Caco-2 (cell line): Measurements from ENCODE around the gene FLYWCH2. TPM values are rescaled to one million over a fixed set of nuclear protein-coding genes. Genes with fewer than 3 reads are reported as not detected.

Experiments
- BruUV-seq: library from RNA; stranded (reverse); fragments of 400-500 nt; replicated peaks from 2 replicates; lab custom pipeline; 2021; lab: Mats Ljungman, UMichigan
- CTCF ChIA-PET: fragments of 300-600 bp; sonication (Branson Sonifier 250); formaldehyde crosslinking; loops from one replicate; lab custom pipeline; 2022; ENCODE audit warnings: antibody characterized with exemption; lab: Charles Lee
- POLR2A ChIA-PET: fragments of 300-600 bp; sonication (Branson Sonifier 250); formaldehyde crosslinking; loops from one replicate; lab custom pipeline; 2022; ENCODE audit warnings: antibody characterized with exemption; lab: Charles Lee
- DNase-seq, 2 experiments: peaks; one replicate each; pipeline versions ENCODE4 v3.0.0 to v3.0.0-alpha.2; 2020 to 2022
- H3K27me3 ChIP-seq: replicated peaks from 2 replicates; pipeline ENCODE4 v1.6.0; 2011; ENCODE audit warnings: low read length; ENCODE audit not compliant: control insufficient read depth, insufficient read depth
- H3K36me3 ChIP-seq: 2 replicates; pipeline ENCODE4 v1.5.1; 2011; ENCODE audit warnings: low read length; ENCODE audit not compliant: control insufficient read depth, insufficient read depth
- H3K4me1 ChIP-seq: fragments of 250-450 bp; sonication (Bioruptor Pico); 2 replicates; pipeline ENCODE4 v1.5.1; 2020; ENCODE audit warnings: mild to moderate bottlenecking
- H3K4me3 ChIP-seq: 2 replicates; pipeline ENCODE4 v1.5.1; 2011; ENCODE audit warnings: low read depth, mild to moderate bottlenecking, control low read depth, low read length
- H3K9me3 ChIP-seq: fragments of 250-450 bp; sonication (Bioruptor Pico); 2 replicates; pipeline ENCODE4 v1.5.1; 2020; ENCODE audit warnings: mild to moderate bottlenecking, moderate library complexity
- H3K27ac Mint-ChIP-seq: one replicate; pipeline ENCODE4 v1.8.0; 2022; ENCODE audit warnings: mixed read lengths; ENCODE audit not compliant: unreplicated experiment
- H3K27me3 Mint-ChIP-seq: one replicate; pipeline ENCODE4 v1.8.0; 2022; ENCODE audit warnings: mixed read lengths; ENCODE audit not compliant: insufficient read depth, unreplicated experiment
- H3K36me3 Mint-ChIP-seq: one replicate; pipeline ENCODE4 v1.8.0; 2022; ENCODE audit warnings: mild to moderate bottlenecking, mixed read lengths; ENCODE audit not compliant: insufficient read depth, unreplicated experiment
- H3K4me1 Mint-ChIP-seq: one replicate; pipeline ENCODE4 v1.8.0; 2022; ENCODE audit warnings: low read depth, mixed read lengths; ENCODE audit not compliant: unreplicated experiment
- H3K4me3 Mint-ChIP-seq: one replicate; pipeline ENCODE4 v1.8.0; 2022; ENCODE audit warnings: mild to moderate bottlenecking, moderate library complexity, mixed read lengths; ENCODE audit not compliant: unreplicated experiment
- H3K9me3 Mint-ChIP-seq: one replicate; pipeline ENCODE4 v1.8.0; 2022; ENCODE audit warnings: mixed read lengths; ENCODE audit not compliant: unreplicated experiment
- CTCF ChIP-seq, 2 experiments: fragments of 200-600 bp in 1 of 2; IDR thresholded peaks; 1 replicate in 1 of 2; 2 replicates in 1 of 2; pipeline versions ENCODE4 v1.5.1 to v1.8.0; 2011 to 2022; ENCODE audit warnings: antibody characterized with exemption in 1 of 2, control low read depth in 1 of 2, inconsistent platforms in 1 of 2, low read depth in 1 of 2, low read length in 1 of 2, mild to moderate bottlenecking in 1 of 2, moderate library complexity in 1 of 2; ENCODE audit not compliant: insufficient read depth in 1 of 2, severe bottlenecking in 1 of 2, unreplicated experiment in 1 of 2
- intact Hi-C: fragments of 100-400 bp; cut with micrococcal nuclease; formaldehyde crosslinking; loops from one replicate; pipeline ENCODE4 v1.10.0; 2022; ENCODE audit not compliant: unreplicated experiment
- total RNA-seq: library from RNA; stranded (reverse); gene quantifications from 2 replicates; pipeline ENCODE4 v1.2.3, GENCODE V29; 2022

Gene FLYWCH2
- total RNA-seq, 1 experiment from 2014 or later = 28.7 TPM

- intact Hi-C loops = no loop called here
- no peaks in the 10 kb centered on the region for H3K4me1 Mint-ChIP-seq
- BruUV-seq = no TSS peak
- Histone ChIP-seq H3K4me3 (no peak overlapping the region), H3K9me3 (no peaks in the 10 kb centered on the region), H3K4me1 (no peaks in the 10 kb centered on the region), H3K36me3 (no peaks in the 10 kb centered on the region; the same call in 1 of the 2 replicates), H3K27me3 (no peaks in the 10 kb centered on the region)
- no peak for DNase-seq
- peaks cover 12% of the 10 kb centered on the region for H3K36me3 Mint-ChIP-seq
- H3K4me3 Mint-ChIP-seq = no peak overlapping the region
- no peak for TF ChIP-seq CTCF (IDR thresholded peaks at IDR 0.05; ENCODE audit: insufficient read depth in 1 of 2, low read depth in 1 of 2, low read length in 1 of 2, severe bottlenecking in 1 of 2, unreplicated experiment in 1 of 2)
- ChIA-PET CTCF (no interaction called here), POLR2A (no interaction called here)
- H3K9me3 Mint-ChIP-seq = no peaks in the 10 kb centered on the region
- no peaks in the 10 kb centered on the region for H3K27me3 Mint-ChIP-seq
- H3K27ac Mint-ChIP-seq = no peak overlapping the region
Observed at GRCh38 chr16:2933136-2933535, 50.1 kb downstream of the FLYWCH2 start.

DNA sequence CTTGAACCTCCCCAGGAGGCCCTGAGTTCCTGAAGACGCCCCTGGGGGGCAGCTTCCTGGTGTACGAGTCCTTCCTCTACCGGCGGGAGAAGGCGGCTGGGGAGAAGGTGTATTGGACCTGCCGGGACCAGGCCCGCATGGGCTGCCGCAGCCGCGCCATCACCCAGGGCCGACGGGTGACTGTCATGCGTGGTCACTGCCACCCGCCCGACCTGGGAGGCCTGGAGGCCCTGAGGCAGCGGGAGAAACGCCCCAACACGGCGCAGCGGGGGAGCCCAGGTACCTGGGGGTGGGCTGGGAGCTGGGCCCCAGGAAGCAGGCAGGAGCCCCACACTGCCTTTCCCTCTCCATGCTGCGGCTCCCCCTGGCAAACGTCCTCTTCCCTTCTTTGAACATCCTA lies 50.7 kb downstream of the FLYWCH2 start:
- no peaks in the 10 kb centered on the region for H3K9me3 Mint-ChIP-seq
- intact Hi-C loops = no loop called here
- no peak for DNase-seq

DNA sequence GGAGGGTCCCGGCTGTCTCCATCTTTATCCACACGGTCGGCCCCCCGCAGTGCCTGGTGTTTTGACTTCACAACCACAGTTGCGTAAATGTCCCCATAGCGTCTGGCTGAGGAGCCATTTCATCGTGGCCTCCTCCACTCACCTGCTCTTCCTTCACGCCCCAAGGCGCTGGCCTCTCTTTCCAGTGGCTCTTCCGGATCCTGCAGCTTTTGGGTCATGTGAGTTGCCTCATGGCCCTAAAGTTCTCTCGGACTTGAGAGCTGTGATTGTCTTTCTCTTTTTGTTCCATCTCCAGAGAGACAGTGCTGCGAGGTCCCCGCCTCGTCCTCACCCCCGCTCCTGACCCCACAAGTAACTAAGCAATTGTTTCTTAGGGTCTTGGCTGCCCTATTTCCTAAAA lies 51.4 kb downstream of the FLYWCH2 start:
- no peaks in the 10 kb centered on the region; the same call in 1 of the 2 replicates for H3K36me3 ChIP-seq
- CTCF ChIA-PET = no interaction called here
- no peak for DNase-seq
- no peaks in the 10 kb centered on the region for H3K9me3 ChIP-seq
- intact Hi-C loops = no loop called here
- no peak overlapping the region for H3K4me3 ChIP-seq
- POLR2A ChIA-PET = interaction anchor here (0.6 kb wide), 2 partner anchors 11 to 60 kb away, joined by 3 to 12 read pairs; no protein-coding TSS in a partner anchor
- Mint-ChIP-seq H3K27me3 (no peaks in the 10 kb centered on the region), H3K36me3 (peaks cover 12% of the 10 kb centered on the region), H3K9me3 (no peaks in the 10 kb centered on the region), H3K27ac (no peak overlapping the region), H3K4me3 (no peak overlapping the region), H3K4me1 (no peaks in the 10 kb centered on the region)
- BruUV-seq = no TSS peak
- H3K4me1 ChIP-seq = no peaks in the 10 kb centered on the region
- no peak for TF ChIP-seq CTCF (IDR thresholded peaks at IDR 0.05; ENCODE audit: insufficient read depth in 1 of 2, low read depth in 1 of 2, low read length in 1 of 2, severe bottlenecking in 1 of 2, unreplicated experiment in 1 of 2)
- no peaks in the 10 kb centered on the region for H3K27me3 ChIP-seq

More for the DNA sequence above, 50.7 kb downstream of the FLYWCH2 start:
- no peaks in the 10 kb centered on the region for H3K27me3 Mint-ChIP-seq
- POLR2A ChIA-PET = no interaction called here
- H3K4me3 ChIP-seq = no peak overlapping the region
- H3K36me3 ChIP-seq = no peaks in the 10 kb centered on the region; the same call in 1 of the 2 replicates
- H3K4me1 Mint-ChIP-seq = no peaks in the 10 kb centered on the region
- no peaks in the 10 kb centered on the region for H3K4me1 ChIP-seq
- H3K36me3 Mint-ChIP-seq = peaks cover 12% of the 10 kb centered on the region
- no peak for TF ChIP-seq CTCF (IDR thresholded peaks at IDR 0.05; ENCODE audit: insufficient read depth in 1 of 2, low read depth in 1 of 2, low read length in 1 of 2, severe bottlenecking in 1 of 2, unreplicated experiment in 1 of 2)
- no peak overlapping the region for H3K27ac Mint-ChIP-seq
- no peaks in the 10 kb centered on the region for H3K9me3 ChIP-seq
- H3K4me3 Mint-ChIP-seq = no peak overlapping the region
- H3K27me3 ChIP-seq = no peaks in the 10 kb centered on the region
- CTCF ChIA-PET = no interaction called here
- no TSS peak for BruUV-seq
